Esophagus mucosa (tissue), 1 donor: ENCODE data around the gene CNTN6. TPM values are rescaled to one million over a fixed set of nuclear protein-coding genes. Genes with fewer than 3 reads are reported as not detected.
"Not testable (repeated sequence)": the region's sequence is repeated elsewhere in the genome, so short reads cannot be mapped to it uniquely, and the experiment has no call there.

Experiments used
- ATAC-seq: fragments of 200-7000 bp; cut with Tn5 transposase; one replicate; pipeline ENCODE4 v1.9.1; 2020
- total RNA-seq: library from RNA; stranded (reverse); gene quantifications from one replicate; pipeline ENCODE4 v1.2.4, GENCODE V29; 2023
- donor health status: DM: yes; HTN: yes; CAD: no.

The CNTN6 gene
- total RNA-seq, 1 donor from 2014 or later = not detected

- ATAC-seq = no peak
Measured at GRCh38 chr3:1288805-1289494, 196.1 kb downstream of the CNTN6 start.

GRCh38 chr3:1292571-1293071, 199.8 kb downstream of the CNTN6 start:
- ATAC-seq = no peak

- no peak for ATAC-seq
Measured at GRCh38 chr3:1294586-1294985, 201.8 kb downstream of the CNTN6 start.

- ATAC-seq = no peak
Measured at GRCh38 chr3:1318296-1319005, 225.6 kb downstream of the CNTN6 start.

GRCh38 chr3:1326546-1326945, 233.7 kb downstream of the CNTN6 start:
- ATAC-seq = no peak

GRCh38 chr3:1330107-1330506, 237.3 kb downstream of the CNTN6 start:
- no peak for ATAC-seq

- ATAC-seq = no peak
Measured at GRCh38 chr3:1346386-1346785, 253.6 kb downstream of the CNTN6 start.

- ATAC-seq = no peak
Measured at GRCh38 chr3:1348547-1348946, 255.7 kb downstream of the CNTN6 start.

GRCh38 chr3:1350885-1351284, 258.1 kb downstream of the CNTN6 start:
- ATAC-seq = no peak

- ATAC-seq = no peak
Measured at GRCh38 chr3:1355691-1356090, 262.9 kb downstream of the CNTN6 start.

- ATAC-seq = no peak
Measured at GRCh38 chr3:1356101-1356500, 263.3 kb downstream of the CNTN6 start.

- ATAC-seq = no peak
Measured at GRCh38 chr3:1365528-1365927, 272.7 kb downstream of the CNTN6 start.

- ATAC-seq = no peak
Measured at GRCh38 chr3:1374471-1374870, 281.6 kb downstream of the CNTN6 start.

- ATAC-seq = no peak
Measured at GRCh38 chr3:1375145-1375544, 282.3 kb downstream of the CNTN6 start.

GRCh38 chr3:1380926-1381646, 288.3 kb downstream of the CNTN6 start:
- no peak for ATAC-seq

- ATAC-seq = no peak
Measured at GRCh38 chr3:1381647-1382036, 288.8 kb downstream of the CNTN6 start.

GRCh38 chr3:1387396-1387905, 294.6 kb downstream of the CNTN6 start:
- not testable (repeated sequence) for ATAC-seq

- no peak for ATAC-seq
Measured at GRCh38 chr3:1394188-1394587, 301.4 kb downstream of the CNTN6 start.

GRCh38 chr3:1400571-1400970, 307.7 kb downstream of the CNTN6 start:
- no peak for ATAC-seq

GRCh38 chr3:1404270-1404962, 311.6 kb downstream of the CNTN6 start:
- ATAC-seq = no peak

- ATAC-seq = no peak
Measured at GRCh38 chr3:1406250-1406649, 313.4 kb downstream of the CNTN6 start.

GRCh38 chr3:1421577-1421976, 328.8 kb downstream of the CNTN6 start:
- no peak for ATAC-seq
